HepG2 (cell line): ENCODE data around the gene PPP1R18. TPM values are rescaled to one million over a fixed set of nuclear protein-coding genes. Genes with fewer than 3 reads are reported as not detected.
A peak's percentile ranks its signal among the peaks of the same experiment; 100 is the strongest.

Experiments used
- ARHGAP35 ChIP-seq: sonication (generic); formaldehyde crosslinking; IDR thresholded peaks from 2 replicates; pipeline ENCODE4 v1.9.0; 2022; ENCODE audit warnings: mild to moderate bottlenecking, inconsistent platforms, moderate library complexity, missing genetic modification reagents, borderline replicate concordance
- CBX5 ChIP-seq: sonication (generic); formaldehyde crosslinking; IDR thresholded peaks from 2 replicates; pipeline ENCODE4 v1.4.0; 2020; ENCODE audit warnings: missing genetic modification reagents, borderline replicate concordance
- FOXK1 ChIP-seq: sonication (generic); formaldehyde crosslinking; IDR thresholded peaks from 2 replicates; pipeline ENCODE4 v1.4.0; 2020; ENCODE audit warnings: low read depth, missing genetic modification reagents, borderline replicate concordance
- GABPA ChIP-seq, 2 experiments: IDR thresholded peaks; 2 replicates each; pipeline ENCODE4 v1.6.1; 2011 to 2016; ENCODE audit warnings: low read depth in 2 of 2, low read length in 1 of 2, missing biosample characterization in 1 of 2, missing genetic modification characterization in 1 of 2
- HOXA3 ChIP-seq: sonication (generic); formaldehyde crosslinking; IDR thresholded peaks from 2 replicates; pipeline ENCODE4 v1.5.0; 2020; ENCODE audit warnings: missing genetic modification reagents
- IRF2 ChIP-seq: IDR thresholded peaks from 2 replicates; pipeline ENCODE4 v1.6.1; 2018; ENCODE audit warnings: missing genetic modification reagents, missing compliant biosample characterization
- JUNB ChIP-seq: sonication (generic); formaldehyde crosslinking; IDR thresholded peaks from 2 replicates; pipeline ENCODE4 v1.8.0; 2022; ENCODE audit warnings: missing genetic modification reagents, mild to moderate bottlenecking, borderline replicate concordance
- KAT2B ChIP-seq: fragments of 150-350 bp; IDR thresholded peaks from 2 replicates; pipeline ENCODE4 v1.6.1; 2014; ENCODE audit warnings: low read depth, low read length, borderline replicate concordance
- KMT2A ChIP-seq: sonication (generic); formaldehyde crosslinking; IDR thresholded peaks from 2 replicates; pipeline ENCODE4 v1.4.0; 2020; ENCODE audit warnings: missing genetic modification reagents
- MAF1 ChIP-seq: sonication (generic); formaldehyde crosslinking; IDR thresholded peaks from 2 replicates; pipeline ENCODE4 v1.5.0; 2020; ENCODE audit warnings: missing genetic modification reagents, borderline replicate concordance
- PAX8 ChIP-seq: sonication (generic); formaldehyde crosslinking; IDR thresholded peaks from 2 replicates; pipeline ENCODE4 v1.8.0; 2022; ENCODE audit warnings: mild to moderate bottlenecking, missing genetic modification reagents, borderline replicate concordance
- PCBP2 ChIP-seq: fragments of 200-400 bp; formaldehyde crosslinking; optimal IDR thresholded peaks from 2 replicates; pipeline ENCODE3; 2018; ENCODE audit warnings: low read length, low read depth; ENCODE audit not compliant: poor library complexity, severe bottlenecking
- PTBP1 ChIP-seq: fragments of 200-400 bp; formaldehyde crosslinking; IDR thresholded peaks from 2 replicates; pipeline ENCODE4 v1.6.1; 2018; ENCODE audit warnings: low read length, low read depth; ENCODE audit not compliant: poor library complexity, severe bottlenecking
- SRSF4 ChIP-seq: fragments of 200-400 bp; formaldehyde crosslinking; IDR thresholded peaks from one replicate; pipeline ENCODE4 v1.6.1; 2018; ENCODE audit warnings: mild to moderate bottlenecking, low read depth, low read length, moderate library complexity; ENCODE audit not compliant: poor library complexity, severe bottlenecking
- SRSF9 ChIP-seq: fragments of 200-400 bp; formaldehyde crosslinking; IDR thresholded peaks from 2 replicates; pipeline ENCODE4 v1.6.1; 2018; ENCODE audit warnings: borderline replicate concordance, mild to moderate bottlenecking, low read depth, low read length; ENCODE audit not compliant: insufficient read depth, poor library complexity, severe bottlenecking
- SUZ12 ChIP-seq: fragments of 150-350 bp; IDR thresholded peaks from 2 replicates; pipeline ENCODE4 v1.6.1; 2014; ENCODE audit warnings: low read depth, low read length
- ZBTB42 ChIP-seq: sonication (generic); formaldehyde crosslinking; IDR thresholded peaks from 2 replicates; pipeline ENCODE4 v1.5.0; 2020; ENCODE audit warnings: mild to moderate bottlenecking, missing genetic modification reagents
- ZMYM2 ChIP-seq: sonication (generic); formaldehyde crosslinking; IDR thresholded peaks from 2 replicates; pipeline ENCODE4 v1.8.0; 2022; ENCODE audit warnings: mild to moderate bottlenecking, missing genetic modification reagents
- ZMYM4 ChIP-seq: sonication (generic); formaldehyde crosslinking; IDR thresholded peaks from 2 replicates; pipeline ENCODE4 v1.8.1; 2023; ENCODE audit warnings: mild to moderate bottlenecking, missing genetic modification reagents
- ZNF121 ChIP-seq: sonication (generic); formaldehyde crosslinking; IDR thresholded peaks from 2 replicates; pipeline ENCODE4 v1.5.0; 2020; ENCODE audit warnings: mild to moderate bottlenecking, missing genetic modification reagents
- ZNF24 ChIP-seq: fragments of 450-650 bp; IDR thresholded peaks from 2 replicates; pipeline ENCODE4 v1.6.1; 2017; ENCODE audit warnings: antibody characterized with exemption, mild to moderate bottlenecking
- ZNF431 ChIP-seq: sonication (generic); formaldehyde crosslinking; IDR thresholded peaks from 2 replicates; pipeline ENCODE4 v1.9.0; 2022; ENCODE audit warnings: missing genetic modification reagents, low read depth, mild to moderate bottlenecking, borderline replicate concordance
- ZNF619 ChIP-seq: sonication (generic); formaldehyde crosslinking; IDR thresholded peaks from 2 replicates; pipeline ENCODE4 v1.4.0; 2020; ENCODE audit warnings: mild to moderate bottlenecking, missing genetic modification reagents
- ZNF674 ChIP-seq: sonication (generic); formaldehyde crosslinking; IDR thresholded peaks from 2 replicates; pipeline ENCODE4 v1.5.0; 2020; ENCODE audit warnings: low read depth, mild to moderate bottlenecking, missing genetic modification reagents
- ZNF720 ChIP-seq: sonication (generic); formaldehyde crosslinking; IDR thresholded peaks from 2 replicates; pipeline ENCODE4 v1.4.0; 2020; ENCODE audit warnings: missing genetic modification reagents
- ZNF777 ChIP-seq: sonication (generic); formaldehyde crosslinking; IDR thresholded peaks from 2 replicates; pipeline ENCODE4 v1.4.0; 2020; ENCODE audit warnings: missing genetic modification reagents
- ZSCAN21 ChIP-seq: sonication (generic); formaldehyde crosslinking; IDR thresholded peaks from 2 replicates; pipeline ENCODE4 v1.8.0; 2022; ENCODE audit warnings: mild to moderate bottlenecking, missing genetic modification reagents, moderate library complexity, borderline replicate concordance
- polyA plus RNA-seq, 8 experiments: library from polyadenylated mRNA; depleted of rRNA in 3 of 8; stranded (reverse) in 7 of 8; unstranded in 1 of 8; fragments of >200 nt; fragmentation: Illumina TruSeq in 4 of 8; extraction: Trizol in 4 of 8; gene quantifications; 2 replicates each; pipeline versions ENCODE4 v1.2.1 to v1.2.3, GENCODE V29; 2011 to 2016; ENCODE audit warnings: low read depth in 4 of 8, missing spikeins in 1 of 8, mixed read lengths in 1 of 8; ENCODE audit not compliant: insufficient read depth in 1 of 8
- total RNA-seq, 5 experiments: library from RNA; depleted of rRNA; stranded (reverse); fragments of >200 nt; fragmentation: Illumina TruSeq; extraction: Trizol; gene quantifications; 2 replicates each; pipeline ENCODE4 v1.2.3, GENCODE V29; 2016; ENCODE audit warnings: low read depth in 1 of 5
- TF ChIP-seq, protein P1 (sequence below): IDR thresholded peaks from 2 replicates; pipeline ENCODE4 v1.6.1; 2016; ENCODE audit warnings: low read depth
- TF ChIP-seq, protein P2 (sequence below): sonication (generic); formaldehyde crosslinking; IDR thresholded peaks from 2 replicates; pipeline ENCODE4 v1.4.0; 2020; ENCODE audit warnings: missing genetic modification reagents

The PPP1R18 gene
- total and polyA plus RNA-seq, 2 of the 13 experiments (the other 11 are each of a cell fraction or from before 2014, with no cell fraction given): 4.9 to 9.2 TPM

DNA sequence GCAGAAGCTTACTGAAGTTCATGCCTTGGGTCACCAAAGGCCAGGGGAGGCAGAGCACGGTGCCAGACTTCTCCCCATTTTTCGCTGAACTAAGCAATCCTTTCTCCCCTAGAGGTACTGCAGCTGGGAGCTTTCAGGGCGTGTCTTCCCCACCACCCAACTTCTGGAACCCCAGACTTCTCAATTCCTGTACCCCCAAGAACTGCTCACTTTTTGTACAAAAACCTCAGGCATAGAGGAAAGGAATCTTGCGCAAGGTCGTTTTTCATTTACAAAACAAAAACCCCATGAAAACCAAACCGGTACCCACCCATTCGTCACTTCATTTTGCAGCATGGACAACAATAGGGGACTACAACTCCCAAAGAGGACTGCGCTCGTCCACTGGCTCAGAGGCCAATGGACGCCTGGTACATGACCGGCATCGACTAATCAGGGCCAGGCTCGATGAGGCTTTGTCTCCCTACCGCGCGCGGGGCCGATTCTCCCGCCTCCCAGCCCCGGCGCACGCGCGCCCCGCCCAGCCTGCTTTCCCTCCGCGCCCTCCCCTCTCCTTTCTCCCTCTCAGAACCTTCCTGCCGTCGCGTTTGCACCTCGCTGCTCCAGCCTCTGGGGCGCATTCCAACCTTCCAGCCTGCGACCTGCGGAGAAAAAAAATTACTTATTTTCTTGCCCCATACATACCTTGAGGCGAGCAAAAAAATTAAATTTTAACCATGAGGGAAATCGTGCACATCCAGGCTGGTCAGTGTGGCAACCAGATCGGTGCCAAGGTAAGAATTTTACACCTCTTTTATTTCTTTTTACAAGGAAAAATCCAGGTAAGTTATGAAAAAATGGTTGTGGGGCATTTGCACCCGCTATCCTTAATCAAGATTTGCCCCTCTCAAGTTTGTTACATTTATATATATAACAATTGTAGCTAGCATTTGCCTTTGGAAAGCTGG is 33.6 kb upstream of the PPP1R18 start, which contains the start of gene TUBB (continued):
- TF ChIP-seq, protein P1, sequence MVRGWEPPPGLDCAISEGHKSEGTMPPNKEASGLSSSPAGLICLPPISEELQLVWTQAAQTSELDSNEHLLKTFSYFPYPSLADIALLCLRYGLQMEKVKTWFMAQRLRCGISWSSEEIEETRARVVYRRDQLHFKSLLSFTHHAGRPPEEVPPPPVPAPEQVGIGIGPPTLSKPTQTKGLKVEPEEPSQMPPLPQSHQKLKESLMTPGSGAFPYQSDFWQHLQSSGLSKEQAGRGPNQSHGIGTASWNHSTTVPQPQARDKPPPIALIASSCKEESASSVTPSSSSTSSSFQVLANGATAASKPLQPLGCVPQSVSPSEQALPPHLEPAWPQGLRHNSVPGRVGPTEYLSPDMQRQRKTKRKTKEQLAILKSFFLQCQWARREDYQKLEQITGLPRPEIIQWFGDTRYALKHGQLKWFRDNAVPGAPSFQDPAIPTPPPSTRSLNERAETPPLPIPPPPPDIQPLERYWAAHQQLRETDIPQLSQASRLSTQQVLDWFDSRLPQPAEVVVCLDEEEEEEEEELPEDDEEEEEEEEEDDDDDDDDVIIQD (CRISPR knock-in tag): no peak
- TF ChIP-seq ZNF619 (CRISPR knock-in tag): no peak; the same call in 1 of the 2 replicates
- no peak for TF ChIP-seq SRSF9
- no peak for TF ChIP-seq SRSF4
- no peak for TF ChIP-seq ZBTB42
- peak; percentile 84; the same call in 1 of the 2 replicates for TF ChIP-seq HOXA3 (CRISPR knock-in tag)
- no peak for TF ChIP-seq ARHGAP35
- peak; percentile 62 for TF ChIP-seq SUZ12
- no peak for TF ChIP-seq ZNF720 (CRISPR knock-in tag)
- TF ChIP-seq MAF1: no peak
- no peak for TF ChIP-seq ZNF121 (CRISPR knock-in tag)
- no peak for TF ChIP-seq ZNF24
- no peak for TF ChIP-seq PTBP1
- TF ChIP-seq GABPA (IDR thresholded peaks at IDR 0.05; ENCODE audit: low read depth, low read length): 0 out of 2 replicates have a peak, but pooled peaks have one; percentile 10
- TF ChIP-seq GABPA (CRISPR knock-in tag; IDR thresholded peaks at IDR 0.05; ENCODE audit: low read depth): peak; percentile 31
- peak; percentile 53 for TF ChIP-seq PCBP2
- peak; percentile 77; the same call in 1 of the 2 replicates for TF ChIP-seq ZNF674 (CRISPR knock-in tag)
- TF ChIP-seq, protein P2, sequence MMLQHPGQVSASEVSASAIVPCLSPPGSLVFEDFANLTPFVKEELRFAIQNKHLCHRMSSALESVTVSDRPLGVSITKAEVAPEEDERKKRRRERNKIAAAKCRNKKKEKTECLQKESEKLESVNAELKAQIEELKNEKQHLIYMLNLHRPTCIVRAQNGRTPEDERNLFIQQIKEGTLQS (CRISPR knock-in tag): no peak
- no peak; the same call in 1 of the 2 replicates for TF ChIP-seq CBX5
- peak; percentile 60; the same call in 1 of the 2 replicates for TF ChIP-seq KMT2A (CRISPR knock-in tag)
- peak; percentile 70 for TF ChIP-seq ZNF777
- no peak for TF ChIP-seq PAX8
- TF ChIP-seq FOXK1: peak; percentile 83
- no peak for TF ChIP-seq JUNB (CRISPR knock-in tag)
- peak; percentile 70 for TF ChIP-seq ZMYM4 (CRISPR knock-in tag)
- TF ChIP-seq ZMYM2: no peak
- TF ChIP-seq KAT2B: no peak
- no peak for TF ChIP-seq ZNF431
- TF ChIP-seq IRF2 (CRISPR knock-in tag): peak; percentile 88
- TF ChIP-seq ZSCAN21 (CRISPR knock-in tag): no peak
